HepG2 (cell line): ENCODE data around the gene TUBA4A. TPM values are rescaled to one million over a fixed set of nuclear protein-coding genes. Genes with fewer than 3 reads are reported as not detected.

Source experiments
- ARHGAP35 ChIP-seq: sonication (generic); formaldehyde crosslinking; IDR thresholded peaks from 2 replicates; pipeline ENCODE4 v1.9.0; 2022; ENCODE audit warnings: mild to moderate bottlenecking, inconsistent platforms, moderate library complexity, missing genetic modification reagents, borderline replicate concordance
- DPF2 ChIP-seq: sonication (generic); formaldehyde crosslinking; IDR thresholded peaks from 2 replicates; pipeline ENCODE4 v1.4.0; 2020; ENCODE audit warnings: mild to moderate bottlenecking, low read depth, missing genetic modification reagents, borderline replicate concordance
- ELF3 ChIP-seq: IDR thresholded peaks from 2 replicates; pipeline ENCODE4 v1.6.1; 2016; ENCODE audit warnings: missing genetic modification reagents, missing compliant biosample characterization
- HMGXB4 ChIP-seq, 2 experiments: sonication (generic) in 1 of 2; formaldehyde crosslinking in 1 of 2; IDR thresholded peaks; 2 replicates each; pipeline versions ENCODE4 v1.4.0 to v1.6.1; 2018 to 2020; ENCODE audit warnings: missing genetic modification reagents in 2 of 2, borderline replicate concordance in 1 of 2, low read depth in 1 of 2, mild to moderate bottlenecking in 1 of 2, missing biosample characterization in 1 of 2
- KLF15 ChIP-seq: sonication (generic); formaldehyde crosslinking; IDR thresholded peaks from 2 replicates; pipeline ENCODE4 v1.8.1; 2023; ENCODE audit warnings: borderline replicate concordance, mild to moderate bottlenecking, inconsistent platforms, missing genetic modification reagents, mixed read lengths
- MYPOP ChIP-seq: sonication (generic); formaldehyde crosslinking; IDR thresholded peaks from 2 replicates; pipeline ENCODE4 v1.8.1; 2023; ENCODE audit warnings: mild to moderate bottlenecking, moderate library complexity, missing genetic modification reagents
- NCOA2 ChIP-seq: sonication (generic); formaldehyde crosslinking; IDR thresholded peaks from 2 replicates; pipeline ENCODE4 v1.8.0; 2022; ENCODE audit warnings: inconsistent platforms
- RFX5 ChIP-seq: IDR thresholded peaks from 2 replicates; pipeline ENCODE4 v1.6.1; 2011; ENCODE audit warnings: low read depth, low read length, improper control_type of control experiment
- SP4 ChIP-seq: sonication (generic); formaldehyde crosslinking; IDR thresholded peaks from 2 replicates; pipeline ENCODE4 v1.8.1; 2023; ENCODE audit warnings: mild to moderate bottlenecking, missing genetic modification reagents
- TBX3 ChIP-seq: fragments of 450-650 bp; IDR thresholded peaks from 2 replicates; pipeline ENCODE4 v1.6.1; 2017; ENCODE audit warnings: antibody characterized with exemption, mild to moderate bottlenecking, inconsistent platforms, borderline replicate concordance
- ZNF234 ChIP-seq: sonication (generic); formaldehyde crosslinking; conservative IDR thresholded peaks from 2 replicates; pipeline ENCODE4 v1.5.1; 2020; ENCODE audit warnings: mild to moderate bottlenecking, missing genetic modification reagents
- ZNF282 ChIP-seq: fragments of 450-650 bp; IDR thresholded peaks from 2 replicates; pipeline ENCODE4 v1.6.1; 2018; ENCODE audit not compliant: partially characterized antibody
- ZNF326 ChIP-seq: sonication (generic); formaldehyde crosslinking; IDR thresholded peaks from 2 replicates; pipeline ENCODE4 v1.4.0; 2020; ENCODE audit warnings: missing genetic modification reagents, borderline replicate concordance
- ZNF446 ChIP-seq: sonication (generic); formaldehyde crosslinking; IDR thresholded peaks from 2 replicates; pipeline ENCODE4 v1.5.0; 2020; ENCODE audit warnings: mild to moderate bottlenecking, missing genetic modification reagents
- ZNF543 ChIP-seq: sonication (generic); formaldehyde crosslinking; IDR thresholded peaks from 2 replicates; pipeline ENCODE4 v1.4.0; 2020; ENCODE audit warnings: mild to moderate bottlenecking, missing genetic modification reagents
- ZNF607 ChIP-seq: sonication (generic); formaldehyde crosslinking; IDR thresholded peaks from 2 replicates; pipeline ENCODE4 v1.5.1; 2020; ENCODE audit warnings: missing genetic modification reagents, mild to moderate bottlenecking, borderline replicate concordance
- ZNF619 ChIP-seq: sonication (generic); formaldehyde crosslinking; IDR thresholded peaks from 2 replicates; pipeline ENCODE4 v1.4.0; 2020; ENCODE audit warnings: mild to moderate bottlenecking, missing genetic modification reagents
- ZSCAN31 ChIP-seq: sonication (generic); formaldehyde crosslinking; IDR thresholded peaks from 2 replicates; pipeline ENCODE4 v1.5.0; 2020; ENCODE audit warnings: low read depth, mild to moderate bottlenecking, missing genetic modification reagents
- polyA plus RNA-seq, 8 experiments: library from polyadenylated mRNA; depleted of rRNA in 3 of 8; stranded (reverse) in 7 of 8; unstranded in 1 of 8; fragments of >200 nt; fragmentation: Illumina TruSeq in 4 of 8; extraction: Trizol in 4 of 8; gene quantifications; 2 replicates each; pipeline versions ENCODE4 v1.2.1 to v1.2.3, GENCODE V29; 2011 to 2016; ENCODE audit warnings: low read depth in 4 of 8, missing spikeins in 1 of 8, mixed read lengths in 1 of 8; ENCODE audit not compliant: insufficient read depth in 1 of 8
- total RNA-seq, 5 experiments: library from RNA; depleted of rRNA; stranded (reverse); fragments of >200 nt; fragmentation: Illumina TruSeq; extraction: Trizol; gene quantifications; 2 replicates each; pipeline ENCODE4 v1.2.3, GENCODE V29; 2016; ENCODE audit warnings: low read depth in 1 of 5
- TF ChIP-seq, protein P1 (sequence below): sonication (generic); formaldehyde crosslinking; IDR thresholded peaks from 2 replicates; pipeline ENCODE4 v1.5.0; 2020; ENCODE audit warnings: missing genetic modification reagents
- TF ChIP-seq, protein P2 (sequence below): sonication (generic); formaldehyde crosslinking; IDR thresholded peaks from 2 replicates; pipeline ENCODE4 v1.5.0; 2020; ENCODE audit warnings: mild to moderate bottlenecking, missing genetic modification reagents, borderline replicate concordance

Gene TUBA4A
- total and polyA plus RNA-seq, 2 of the 13 experiments (the other 11 are each of a cell fraction or from before 2014, with no cell fraction given), result 1.3 to 12.7 TPM

DNA sequence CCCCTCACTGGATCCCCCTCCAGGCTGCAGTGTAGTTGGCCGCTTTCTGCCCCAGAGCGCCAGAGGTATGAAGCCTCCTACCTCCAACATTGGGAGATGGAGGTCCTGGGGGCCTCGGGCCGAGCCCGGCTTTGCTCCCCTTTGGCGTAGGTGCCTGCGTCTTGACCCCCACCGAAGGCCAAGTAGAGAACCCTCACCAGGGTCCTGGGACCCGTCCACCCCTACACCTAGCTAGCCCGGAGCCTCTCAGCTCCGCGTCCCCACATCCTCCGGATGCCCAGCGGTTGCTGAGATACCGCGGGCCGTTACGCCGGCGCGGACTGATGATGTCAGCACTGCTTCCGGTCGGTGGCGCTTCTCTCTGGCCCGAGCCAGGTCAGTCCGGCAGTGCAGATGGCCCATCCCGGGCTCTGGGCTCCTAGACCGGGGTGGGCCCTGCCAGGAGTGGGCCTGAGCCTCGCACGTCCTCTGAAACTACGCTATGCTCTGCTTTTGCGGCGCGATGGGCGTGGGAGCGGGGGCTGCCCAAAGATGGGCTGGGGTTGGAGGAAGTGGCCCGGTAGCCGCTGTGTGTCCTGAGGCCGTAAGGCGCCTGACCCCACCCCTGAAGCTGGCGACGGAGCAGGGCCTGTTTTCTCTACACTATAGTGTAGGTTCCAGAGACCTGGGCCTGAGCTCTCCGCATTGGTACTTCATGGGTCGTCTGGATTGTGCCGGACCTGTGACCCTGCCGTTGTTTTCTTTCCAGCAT lies 8.4 kb downstream of the TUBA4A start, which contains the start of the genes GLB1L and STK16 (continued):
- TF ChIP-seq ZNF234 (CRISPR knock-in tag) (0 out of 2 replicates have a peak, but pooled peaks have one; percentile 71), DPF2 (CRISPR knock-in tag) (no peak), ARHGAP35 (peak; percentile 92), TBX3 (no peak), KLF15 (no peak), MYPOP (CRISPR knock-in tag) (no peak), HMGXB4 (CRISPR knock-in tag; IDR thresholded peaks at IDR 0.05; ENCODE audit: borderline replicate concordance in 1 of 2, low read depth in 1 of 2) (peak; percentile 92 to 94), NCOA2 (CRISPR knock-in tag) (peak; percentile 65), RFX5 (peak; percentile 55; the same call in 1 of the 2 replicates), ZNF326 (CRISPR knock-in tag) (no peak), ZNF282 (no peak), ZNF446 (CRISPR knock-in tag) (peak; percentile 37; the same call in 1 of the 2 replicates), SP4 (CRISPR knock-in tag) (peak; percentile 89), ZNF619 (CRISPR knock-in tag) (peak; percentile 95), ZNF607 (CRISPR knock-in tag) (peak; percentile 95), ELF3 (CRISPR knock-in tag) (peak; percentile 75), ZSCAN31 (CRISPR knock-in tag) (peak; percentile 87; the same call in 1 of the 2 replicates), ZNF543 (no peak)
- TF ChIP-seq, protein P1, sequence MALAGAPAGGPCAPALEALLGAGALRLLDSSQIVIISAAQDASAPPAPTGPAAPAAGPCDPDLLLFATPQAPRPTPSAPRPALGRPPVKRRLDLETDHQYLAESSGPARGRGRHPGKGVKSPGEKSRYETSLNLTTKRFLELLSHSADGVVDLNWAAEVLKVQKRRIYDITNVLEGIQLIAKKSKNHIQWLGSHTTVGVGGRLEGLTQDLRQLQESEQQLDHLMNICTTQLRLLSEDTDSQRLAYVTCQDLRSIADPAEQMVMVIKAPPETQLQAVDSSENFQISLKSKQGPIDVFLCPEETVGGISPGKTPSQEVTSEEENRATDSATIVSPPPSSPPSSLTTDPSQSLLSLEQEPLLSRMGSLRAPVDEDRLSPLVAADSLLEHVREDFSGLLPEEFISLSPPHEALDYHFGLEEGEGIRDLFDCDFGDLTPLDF, result no peak; the same call in 1 of the 2 replicates
- TF ChIP-seq, protein P2, sequence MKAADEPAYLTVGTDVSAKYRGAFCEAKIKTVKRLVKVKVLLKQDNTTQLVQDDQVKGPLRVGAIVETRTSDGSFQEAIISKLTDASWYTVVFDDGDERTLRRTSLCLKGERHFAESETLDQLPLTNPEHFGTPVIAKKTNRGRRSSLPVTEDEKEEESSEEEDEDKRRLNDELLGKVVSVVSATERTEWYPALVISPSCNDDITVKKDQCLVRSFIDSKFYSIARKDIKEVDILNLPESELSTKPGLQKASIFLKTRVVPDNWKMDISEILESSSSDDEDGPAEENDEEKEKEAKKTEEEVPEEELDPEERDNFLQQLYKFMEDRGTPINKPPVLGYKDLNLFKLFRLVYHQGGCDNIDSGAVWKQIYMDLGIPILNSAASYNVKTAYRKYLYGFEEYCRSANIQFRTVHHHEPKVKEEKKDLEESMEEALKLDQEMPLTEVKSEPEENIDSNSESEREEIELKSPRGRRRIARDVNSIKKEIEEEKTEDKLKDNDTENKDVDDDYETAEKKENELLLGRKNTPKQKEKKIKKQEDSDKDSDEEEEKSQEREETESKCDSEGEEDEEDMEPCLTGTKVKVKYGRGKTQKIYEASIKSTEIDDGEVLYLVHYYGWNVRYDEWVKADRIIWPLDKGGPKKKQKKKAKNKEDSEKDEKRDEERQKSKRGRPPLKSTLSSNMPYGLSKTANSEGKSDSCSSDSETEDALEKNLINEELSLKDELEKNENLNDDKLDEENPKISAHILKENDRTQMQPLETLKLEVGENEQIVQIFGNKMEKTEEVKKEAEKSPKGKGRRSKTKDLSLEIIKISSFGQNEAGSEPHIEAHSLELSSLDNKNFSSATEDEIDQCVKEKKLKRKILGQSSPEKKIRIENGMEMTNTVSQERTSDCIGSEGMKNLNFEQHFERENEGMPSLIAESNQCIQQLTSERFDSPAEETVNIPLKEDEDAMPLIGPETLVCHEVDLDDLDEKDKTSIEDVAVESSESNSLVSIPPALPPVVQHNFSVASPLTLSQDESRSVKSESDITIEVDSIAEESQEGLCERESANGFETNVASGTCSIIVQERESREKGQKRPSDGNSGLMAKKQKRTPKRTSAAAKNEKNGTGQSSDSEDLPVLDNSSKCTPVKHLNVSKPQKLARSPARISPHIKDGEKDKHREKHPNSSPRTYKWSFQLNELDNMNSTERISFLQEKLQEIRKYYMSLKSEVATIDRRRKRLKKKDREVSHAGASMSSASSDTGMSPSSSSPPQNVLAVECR (CRISPR knock-in tag), result peak; percentile 100
